T-cell (primary cell): ENCODE measurements around the gene CCNI. TPM values are rescaled to one million over a fixed set of nuclear protein-coding genes. Genes with fewer than 3 reads are reported as not detected.
"Not testable (repeated sequence)": the region's sequence is repeated elsewhere in the genome, so short reads cannot be mapped to it uniquely, and the experiment has no call there.

Experiments
- ATAC-seq, 4 experiments: fragments of 200-7000 bp in 3 of 4; fragments of 150-1000 bp in 1 of 4; cut with Tn5 transposase; replicated peaks in 1 of 4; 1 replicate in 3 of 4; 2 replicates in 1 of 4; pipeline ENCODE4 v1.10.0; 2021; ENCODE audit warnings: moderate library complexity in 3 of 4, mild to moderate bottlenecking in 2 of 4, moderate number of reproducible peaks in 1 of 4
- CTCF ChIA-PET, 2 donors: fragments of 300-600 bp; sonication (Branson Sonifier 250); formaldehyde crosslinking; loops; one replicate each; lab custom pipeline; 2022; ENCODE audit warnings: antibody characterized with exemption in 2 of 2; lab: Charles Lee
- POLR2A ChIA-PET, 2 donors: fragments of 300-600 bp; sonication (Branson Sonifier 250); formaldehyde crosslinking; loops; one replicate each; lab custom pipeline; 2022; ENCODE audit warnings: antibody characterized with exemption in 2 of 2; lab: Charles Lee
- DNase-seq, 35 experiments: peaks; one replicate each; pipeline versions ENCODE4 v3.0.0 to v3.0.0-alpha.2; 2013 to 2023
- H3K27ac ChIP-seq: one replicate; pipeline ENCODE4 v1.5.1; 2013; ENCODE audit warnings: low read length
- H3K27me3 ChIP-seq, 2 experiments: replicated peaks in 1 of 2; 1 replicate in 1 of 2; 2 replicates in 1 of 2; pipeline versions ENCODE4 v1.6.1 to v1.7.0; 2013; ENCODE audit warnings: low read length in 1 of 2, mixed read lengths in 1 of 2; ENCODE audit not compliant: control insufficient read depth in 2 of 2, insufficient read depth in 2 of 2; ENCODE audit errors: extremely low read depth in 1 of 2
- H3K36me3 ChIP-seq, 2 donors: 1 replicate in 1 of 2; 2 replicates in 1 of 2; pipeline versions ENCODE4 v1.6.1 to v1.7.0; 2013; ENCODE audit warnings: low read length in 1 of 2; ENCODE audit not compliant: control insufficient read depth in 2 of 2, insufficient read depth in 1 of 2; ENCODE audit errors: extremely low read depth in 1 of 2
- H3K4me1 ChIP-seq, 2 experiments: 1 replicate in 1 of 2; 2 replicates in 1 of 2; pipeline versions ENCODE4 v1.6.1 to v1.7.0; 2013; ENCODE audit warnings: low read length in 2 of 2, mixed read lengths in 1 of 2; ENCODE audit not compliant: insufficient read depth in 2 of 2, control insufficient read depth in 1 of 2; ENCODE audit errors: extremely low read depth in 1 of 2
- H3K4me3 ChIP-seq, 2 donors: 1 replicate in 1 of 2; 2 replicates in 1 of 2; pipeline versions ENCODE4 v1.5.1 to v1.7.0; 2013; ENCODE audit warnings: mild to moderate bottlenecking in 2 of 2, low read length in 1 of 2, moderate library complexity in 1 of 2; ENCODE audit not compliant: control insufficient read depth in 1 of 2; ENCODE audit errors: extremely low read depth in 1 of 2
- H3K9me3 ChIP-seq: 2 replicates; pipeline ENCODE4 v1.7.0; 2013
- H3K27ac Mint-ChIP-seq, 2 donors: one replicate each; pipeline ENCODE4 v1.8.0; 2020 to 2021; ENCODE audit warnings: mild to moderate bottlenecking in 2 of 2, mixed read lengths in 2 of 2
- H3K27me3 Mint-ChIP-seq, 2 donors: one replicate each; pipeline ENCODE4 v1.8.0; 2021 to 2022; ENCODE audit warnings: mixed read lengths in 2 of 2
- H3K36me3 Mint-ChIP-seq: one replicate; pipeline ENCODE4 v1.8.0; 2021; ENCODE audit warnings: mixed read lengths
- H3K4me1 Mint-ChIP-seq, 3 donors: one replicate each; pipeline ENCODE4 v1.8.0; 2020 to 2022; ENCODE audit warnings: mixed read lengths in 3 of 3, mild to moderate bottlenecking in 1 of 3
- H3K4me3 Mint-ChIP-seq, 3 donors: one replicate each; pipeline ENCODE4 v1.8.0; 2020 to 2022; ENCODE audit warnings: mild to moderate bottlenecking in 3 of 3, mixed read lengths in 3 of 3, moderate library complexity in 3 of 3
- H3K9me3 Mint-ChIP-seq, 3 donors: one replicate each; pipeline ENCODE4 v1.8.0; 2020 to 2022; ENCODE audit warnings: mixed read lengths in 3 of 3
- WGBS: methylation state at CpG from one replicate; pipeline ENCODE4 v1.1.5; 2013; ENCODE audit warnings: missing lambda C conversion rate; ENCODE audit not compliant: insufficient coverage; 5-methylcytosine and 5-hydroxymethylcytosine counted together
- total RNA-seq, 35 experiments: library from RNA in 6 of 35; stranded (reverse) in 6 of 35; fragments of 120-200 nt in 1 of 35; gene quantifications; one replicate each; pipeline versions ENCODE4 v1.2.1 to v1.2.4 and lab custom pipeline; 2013 to 2026

CCNI gene
- total RNA-seq, 5 donors from 2014 or later (not counting 1 experiment from before 2014, with no cell fraction given), result 229 to 359 (median 256) TPM

- Histone ChIP-seq H3K36me3 (no peaks in the 10 kb centered on the region), H3K27ac (peak overlapping the region; percentile 100), H3K9me3 (no peaks in the 10 kb centered on the region), H3K27me3 (no peaks in the 10 kb centered on the region), H3K4me1 (peaks cover 25 to 35% of the 10 kb centered on the region in 2 experiments), H3K4me3 (peak overlapping the region in 1 of 2 donors; percentile 73)
- DNase-seq, result peak in 1 of 35 experiments; percentile 15
- peaks cover 0 to 3% of the 10 kb centered on the region in 2 donors for H3K27me3 Mint-ChIP-seq
- peaks cover 4% of the 10 kb centered on the region for H3K36me3 Mint-ChIP-seq
- peaks cover 32 to 63% (median 49%) of the 10 kb centered on the region in 3 donors for H3K4me1 Mint-ChIP-seq
- no CpG with 5 or more reads among the region's 3 CpGs for WGBS
- no peak overlapping the region for H3K4me3 Mint-ChIP-seq
- CTCF ChIA-PET, result interaction anchor here in 1 of 2 donors (1.2 to 1.8 kb wide), 5 partner anchors 20 to 130 kb away, joined by 3 to 6 read pairs (median 5); no protein-coding TSS in a partner anchor
- no peak overlapping the region for H3K27ac Mint-ChIP-seq
- no peaks in the 10 kb centered on the region for H3K9me3 Mint-ChIP-seq
- POLR2A ChIA-PET, result interaction anchor here (0.6 to 1.2 kb wide), 4 partner anchors 8 to 37 kb away, joined by 3 to 5 read pairs (median 4); no protein-coding TSS in a partner anchor
- ATAC-seq, result no peak
These were observed 2.5 kb downstream of the CCNI start for GRCh38 chr4:77073106-77073809.

- Histone ChIP-seq H3K27me3 (no peaks in the 10 kb centered on the region), H3K36me3 (no peaks in the 10 kb centered on the region), H3K4me1 (peaks cover 20 to 28% of the 10 kb centered on the region in 2 experiments), H3K27ac (peak overlapping the region; percentile 100), H3K9me3 (no peaks in the 10 kb centered on the region), H3K4me3 (no peak overlapping the region)
- H3K9me3 Mint-ChIP-seq, result no peaks in the 10 kb centered on the region
- ChIA-PET CTCF (interaction anchor here (0.6 to 1.8 kb wide), 10 partner anchors 18 to 1710 kb away, joined by 3 to 13 read pairs (median 4); no protein-coding TSS in a partner anchor), POLR2A (interaction anchor here (0.6 to 1.3 kb wide), 8 partner anchors 13 to 789 kb away, joined by 3 to 10 read pairs (median 5); no protein-coding TSS in a partner anchor)
- peaks cover 28 to 60% (median 45%) of the 10 kb centered on the region in 3 donors for H3K4me1 Mint-ChIP-seq
- H3K27ac Mint-ChIP-seq, result peak overlapping the region; percentile 65 to 86
- peak overlapping the region in 2 of 3 donors; percentile 25 to 44 for H3K4me3 Mint-ChIP-seq
- ATAC-seq (peak in 1 of 4 experiments; percentile 38), DNase-seq (peak in 31 of 35 experiments; percentile 11 to 77 (median 38))
- peaks cover 4% of the 10 kb centered on the region for H3K36me3 Mint-ChIP-seq
- H3K27me3 Mint-ChIP-seq, result peaks cover 0 to 3% of the 10 kb centered on the region in 2 donors
- no CpG with 5 or more reads among the region's 5 CpGs for WGBS
These were observed 3.5 kb downstream of the CCNI start for GRCh38 chr4:77072195-77072753.

- H3K4me3 Mint-ChIP-seq, result peak overlapping the region in 1 of 3 donors; percentile 9
- WGBS, result no CpG with 5 or more reads among the region's 3 CpGs
These were observed 6.3 kb downstream of the CCNI start for GRCh38 chr4:77069514-77069913.

GRCh38 chr4:77065382-77065781, 10.4 kb downstream of the CCNI start:
- H3K27ac Mint-ChIP-seq, result no peak overlapping the region
- no peak for ATAC-seq
- CTCF ChIA-PET, result interaction anchor here (0.5 to 1.8 kb wide), 4 partner anchors 20 to 138 kb away, joined by 3 to 5 read pairs (median 5); no protein-coding TSS in a partner anchor
- Histone ChIP-seq H3K4me1 (peaks cover 6 to 8% of the 10 kb centered on the region in 2 experiments), H3K27ac (no peak overlapping the region), H3K9me3 (no peaks in the 10 kb centered on the region), H3K4me3 (no peak overlapping the region), H3K36me3 (peaks cover 12 to 47% of the 10 kb centered on the region in 2 donors), H3K27me3 (no peaks in the 10 kb centered on the region)
- H3K27me3 Mint-ChIP-seq, result no peaks in the 10 kb centered on the region
- POLR2A ChIA-PET, result interaction anchor here in 1 of 2 donors (0.5 to 1.0 kb wide), 2 partner anchors 8 to 926 kb away, joined by 5 to 10 read pairs; no protein-coding TSS in a partner anchor
- no peak overlapping the region for H3K4me3 Mint-ChIP-seq
- H3K4me1 Mint-ChIP-seq, result peaks cover 36 to 49% (median 44%) of the 10 kb centered on the region in 3 donors
- no peaks in the 10 kb centered on the region for H3K9me3 Mint-ChIP-seq
- no CpG with 5 or more reads among the region's 1 CpG for WGBS
- H3K36me3 Mint-ChIP-seq, result peaks cover 26% of the 10 kb centered on the region
- DNase-seq, result no peak

More at GRCh38 chr4:77069514-77069913, 6.3 kb downstream of the CCNI start:
- Histone ChIP-seq H3K27ac (peak overlapping the region; percentile 19), H3K4me1 (peaks cover 15 to 24% of the 10 kb centered on the region in 2 experiments), H3K36me3 (peaks cover 9 to 13% of the 10 kb centered on the region in 2 donors)
- H3K36me3 Mint-ChIP-seq, H3K27me3 Mint-ChIP-seq, ATAC-seq, H3K27me3 ChIP-seq, H3K9me3 Mint-ChIP-seq, DNase-seq, H3K4me3 ChIP-seq, H3K9me3 ChIP-seq: not testable (repeated sequence)
- peak overlapping the region; percentile 24 to 29 for H3K27ac Mint-ChIP-seq
- ChIA-PET CTCF (interaction anchor here (0.6 to 1.7 kb wide), 6 partner anchors 10 to 918 kb away, joined by 3 to 9 read pairs (median 4); no protein-coding TSS in a partner anchor), POLR2A (interaction anchor here (0.6 to 0.9 kb wide), 8 partner anchors 10 to 228 kb away, joined by 3 to 6 read pairs (median 4); no protein-coding TSS in a partner anchor)
- H3K4me1 Mint-ChIP-seq, result peaks cover 20 to 55% (median 51%) of the 10 kb centered on the region in 3 donors

- CTCF ChIA-PET, result interaction anchor here in 1 of 2 donors (0.6 kb wide), 1 partner anchor 22 kb away, joined by 3 read pairs; no protein-coding TSS in a partner anchor
- no peaks in the 10 kb centered on the region for H3K27me3 ChIP-seq
- Mint-ChIP-seq H3K4me1 (peaks cover 22 to 37% (median 37%) of the 10 kb centered on the region in 3 donors), H3K36me3 (peaks cover 39% of the 10 kb centered on the region), H3K27ac (peak overlapping the region in 1 of 2 donors; percentile 52), H3K9me3 (no peaks in the 10 kb centered on the region), H3K4me3 (no peak overlapping the region), H3K27me3 (no peaks in the 10 kb centered on the region)
- H3K4me1 ChIP-seq, result no peaks in the 10 kb centered on the region
- no peak overlapping the region for H3K4me3 ChIP-seq
- POLR2A ChIA-PET, result interaction anchor here (0.6 to 0.8 kb wide), 4 partner anchors 10 to 725 kb away, joined by 3 to 4 read pairs (median 4); no protein-coding TSS in a partner anchor
- no peak for ATAC-seq
- H3K9me3 ChIP-seq, result no peaks in the 10 kb centered on the region
- DNase-seq, result no peak
- no peak overlapping the region for H3K27ac ChIP-seq
- peaks cover 12 to 59% of the 10 kb centered on the region in 2 donors for H3K36me3 ChIP-seq
These were observed 12.9 kb downstream of the CCNI start for GRCh38 chr4:77062856-77063255.
